HuH-7.5 (cell line): ENCODE measurements around the gene PCLO.
"Not testable (repeated sequence)": the region's sequence is repeated elsewhere in the genome, so short reads cannot be mapped to it uniquely, and the experiment has no call there.

Source experiments
- DNase-seq: peaks from one replicate; pipeline ENCODE4 v3.0.0; 2011; ENCODE audit warnings: low spot score

Gene PCLO

DNA sequence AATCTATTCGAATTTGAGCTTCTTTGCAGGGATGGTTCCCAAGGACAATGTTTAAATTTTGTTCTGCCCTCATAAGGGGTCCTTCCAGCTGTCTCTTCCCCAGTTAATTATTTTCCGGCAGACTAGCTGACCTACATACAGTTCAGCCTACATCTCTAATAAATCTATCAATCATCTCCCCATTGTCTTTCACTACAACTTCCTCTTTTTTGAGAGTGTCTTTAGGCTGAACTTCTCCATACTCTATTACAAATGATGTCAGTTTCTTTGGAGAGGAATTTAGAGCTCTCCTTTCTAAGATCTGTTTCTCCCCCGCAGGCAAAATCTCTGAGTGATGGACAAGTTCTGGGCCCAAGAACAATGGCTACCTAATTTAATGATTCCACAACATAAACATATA, 122.2 kb downstream of the PCLO start:
- DNase-seq, result no peak

DNA sequence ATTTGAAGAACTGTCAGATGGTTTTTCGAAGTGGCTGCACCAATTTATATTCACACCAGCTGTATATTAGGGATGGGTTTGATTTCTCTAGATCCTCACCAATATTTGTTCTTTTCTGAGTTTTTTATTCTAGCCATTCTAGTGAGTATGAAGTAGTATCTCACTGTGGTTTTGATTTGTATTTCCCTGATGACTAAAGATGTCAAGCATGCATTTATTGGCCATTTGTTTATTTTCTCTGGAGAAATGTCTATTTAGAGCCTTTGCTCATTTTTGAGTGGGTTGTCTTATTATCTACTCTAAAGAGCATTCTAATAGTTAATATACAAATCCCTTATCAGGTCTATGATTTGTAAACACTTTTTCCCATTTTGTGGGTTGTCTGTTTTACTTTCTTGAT, 123.9 kb downstream of the PCLO start:
- no peak for DNase-seq

DNA sequence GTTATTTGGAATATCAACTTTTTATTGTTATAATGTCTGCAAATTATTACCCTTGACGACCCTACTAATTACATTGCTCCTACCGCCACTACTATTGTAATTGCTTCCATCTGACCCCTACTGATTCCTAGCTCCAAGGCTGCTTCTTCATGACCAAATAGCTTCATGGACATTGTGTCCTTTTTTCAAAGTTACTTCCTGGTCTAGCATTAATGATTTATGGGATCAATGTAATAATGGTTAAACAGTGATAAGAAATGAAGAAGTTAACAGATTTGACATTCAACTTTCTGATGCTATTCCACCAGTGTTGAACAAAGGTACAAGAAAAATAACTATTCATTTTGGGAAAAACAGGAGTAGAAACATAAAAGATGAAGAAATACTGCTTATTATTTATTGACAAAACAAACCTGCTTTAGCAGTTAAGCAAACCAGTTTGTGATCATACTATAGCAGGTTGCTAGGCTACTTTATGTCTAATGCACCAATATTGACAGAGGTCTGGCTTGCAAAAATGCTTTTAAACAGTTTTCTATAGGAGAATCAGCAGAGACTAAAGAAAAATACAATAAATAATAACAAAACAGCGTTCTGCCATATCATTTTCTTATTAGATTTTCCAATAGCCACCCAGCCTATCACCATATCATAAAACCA, 125.8 kb downstream of the PCLO start:
- DNase-seq, result no peak

DNA sequence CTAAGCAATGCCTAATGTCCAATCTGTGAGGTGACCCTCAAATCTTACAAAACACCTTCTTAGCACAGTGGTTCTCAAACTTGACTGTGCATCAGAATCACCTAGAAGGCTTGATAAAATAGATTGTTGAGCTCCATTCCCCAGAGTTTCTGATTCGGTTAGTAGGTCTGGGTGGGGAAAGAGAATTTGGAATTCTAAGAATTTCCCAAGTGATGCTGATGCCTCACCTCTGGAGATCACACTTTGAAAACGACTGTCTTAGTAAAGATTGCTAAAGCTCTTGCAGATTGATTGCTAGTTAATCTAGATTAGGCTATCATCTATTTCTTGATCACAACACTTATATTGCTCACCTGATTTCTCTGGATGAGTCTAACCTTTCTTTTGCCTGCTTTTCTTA, 126.6 kb downstream of the PCLO start:
- no peak for DNase-seq

DNA sequence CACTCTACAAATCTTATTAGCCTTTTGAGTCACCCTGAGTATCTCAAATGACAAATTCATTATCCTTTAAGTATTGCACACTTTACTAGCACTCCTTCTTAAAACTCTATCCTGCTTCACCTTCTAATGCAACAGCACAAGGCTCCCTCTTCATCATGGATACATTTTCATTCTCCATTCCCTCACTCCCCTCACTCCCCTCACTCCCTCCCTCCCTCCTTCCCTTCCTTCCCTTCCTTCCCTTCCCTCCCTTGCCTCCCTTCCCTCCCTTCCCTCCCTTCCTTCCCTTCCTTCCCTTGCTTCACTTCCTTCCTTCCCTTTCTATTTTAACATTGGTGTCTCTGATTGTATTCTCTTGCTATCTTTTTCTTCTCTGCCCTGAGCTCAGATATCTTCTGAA, 130.5 kb downstream of the PCLO start:
- DNase-seq, result no peak

DNA sequence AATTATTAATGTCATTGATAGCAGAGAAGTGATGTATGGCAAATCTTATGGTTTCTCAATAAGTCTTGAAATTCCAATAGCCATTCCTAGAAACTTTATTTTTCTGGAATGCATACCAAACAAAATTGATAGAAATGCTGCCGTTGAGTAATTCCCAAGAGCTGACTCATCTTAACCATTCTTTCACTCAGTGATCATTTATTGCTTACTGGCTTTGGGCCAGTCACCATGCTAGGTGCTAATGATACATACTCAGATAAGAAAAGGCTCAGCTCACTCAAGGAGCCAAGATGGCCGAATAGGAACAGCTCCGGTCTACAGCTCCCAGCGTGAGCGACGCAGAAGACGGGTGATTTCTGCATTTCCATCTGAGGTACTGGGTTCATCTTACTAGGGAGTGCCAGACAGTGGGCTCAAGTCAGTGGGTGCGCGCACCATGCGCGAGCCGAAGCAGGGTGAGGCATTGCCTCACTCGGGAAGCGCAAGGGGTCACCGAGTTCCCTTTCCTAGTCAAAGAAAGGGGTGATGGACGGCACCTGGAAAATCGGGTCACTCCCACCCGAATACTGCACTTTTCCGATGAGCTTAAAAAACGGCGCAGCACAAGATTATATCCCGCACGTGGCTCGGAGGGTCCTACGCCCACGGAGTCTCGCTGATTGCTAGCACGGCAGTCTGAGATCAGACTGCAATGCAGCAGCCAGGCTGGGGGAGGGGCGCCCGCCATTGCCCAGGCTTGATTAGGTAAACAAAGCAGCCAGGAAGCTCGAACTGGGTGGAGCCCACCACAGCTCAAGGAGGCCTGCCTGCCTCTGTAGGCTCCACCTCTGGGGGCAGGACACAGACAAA, 138.6 kb downstream of the PCLO start:
- DNase-seq, result not testable (repeated sequence)

DNA sequence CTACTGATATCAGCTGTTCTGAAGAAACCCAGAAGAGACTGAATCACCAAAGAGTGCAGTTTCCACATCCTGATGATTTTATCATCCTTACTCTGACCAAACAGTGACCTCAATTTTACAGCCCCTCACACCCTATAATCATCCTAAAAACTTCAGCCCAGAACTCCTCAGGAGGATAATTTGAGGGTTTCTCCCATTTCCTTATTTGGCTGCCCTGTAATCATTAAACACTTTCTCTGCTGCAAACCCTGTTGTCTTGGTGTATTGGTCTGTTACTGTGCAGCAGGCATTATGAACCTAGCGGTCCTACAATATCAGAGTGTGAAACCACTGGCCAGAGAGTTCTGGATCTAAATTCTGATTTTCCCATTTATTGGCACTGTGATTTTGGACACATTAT, 141.7 kb downstream of the PCLO start:
- DNase-seq, result no peak

DNA sequence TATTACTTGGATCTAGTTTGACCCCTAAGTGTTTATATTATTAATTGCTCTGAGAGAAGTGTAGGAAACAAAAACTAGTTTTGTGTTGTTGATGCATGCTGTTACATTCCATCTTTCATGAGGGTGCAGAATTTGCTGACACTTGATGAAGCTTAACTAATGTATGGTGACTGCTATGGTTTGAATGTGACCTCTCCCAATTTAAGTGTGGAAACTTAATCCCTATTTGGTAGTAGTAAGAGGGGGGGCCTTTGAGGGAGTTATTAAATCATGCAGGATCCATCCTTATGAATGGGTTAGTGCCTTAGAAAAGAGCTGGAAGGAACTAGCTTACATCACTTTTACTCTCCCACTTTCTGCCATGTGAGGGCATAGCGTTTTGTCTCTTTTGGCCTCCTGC, 142.5 kb downstream of the PCLO start:
- no peak for DNase-seq

DNA sequence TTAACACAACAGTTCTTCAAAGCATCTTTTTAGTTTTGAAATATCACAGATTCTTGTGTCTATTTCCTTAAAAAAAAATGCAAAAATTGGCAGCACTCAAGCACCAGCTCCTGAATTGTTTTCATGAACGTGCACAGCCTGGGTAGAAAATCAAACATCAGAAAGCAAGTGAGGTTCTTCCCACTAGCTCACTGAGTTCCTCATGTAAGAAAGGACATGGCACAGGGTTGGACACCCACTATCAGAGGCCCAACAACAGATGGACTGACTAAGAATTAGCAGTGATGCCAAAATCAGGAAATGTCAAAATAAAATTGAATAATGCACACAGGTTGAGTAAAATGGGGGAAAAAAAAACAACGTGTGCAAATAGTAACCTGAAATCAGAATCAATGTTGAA, 146.8 kb downstream of the PCLO start:
- DNase-seq, result no peak

DNA sequence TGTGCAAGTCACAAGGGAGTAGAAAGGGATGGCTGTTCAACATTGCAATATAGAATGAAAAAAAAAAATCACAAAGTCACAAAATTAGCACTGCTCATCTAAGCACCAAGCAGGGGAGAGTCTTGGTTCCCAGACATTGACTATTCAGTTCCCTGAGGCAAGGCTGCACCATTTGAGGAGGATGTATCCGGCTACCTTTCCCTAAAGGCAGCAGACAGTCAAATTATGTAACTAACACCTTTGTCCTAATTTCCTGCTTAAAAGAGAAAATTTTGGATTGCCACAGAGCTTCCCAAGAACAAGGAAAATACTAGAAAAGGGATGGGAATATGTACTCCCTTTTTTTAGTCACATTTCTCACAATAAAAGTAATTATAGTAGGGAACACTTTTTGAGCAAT, 148.1 kb downstream of the PCLO start:
- DNase-seq, result no peak

DNA sequence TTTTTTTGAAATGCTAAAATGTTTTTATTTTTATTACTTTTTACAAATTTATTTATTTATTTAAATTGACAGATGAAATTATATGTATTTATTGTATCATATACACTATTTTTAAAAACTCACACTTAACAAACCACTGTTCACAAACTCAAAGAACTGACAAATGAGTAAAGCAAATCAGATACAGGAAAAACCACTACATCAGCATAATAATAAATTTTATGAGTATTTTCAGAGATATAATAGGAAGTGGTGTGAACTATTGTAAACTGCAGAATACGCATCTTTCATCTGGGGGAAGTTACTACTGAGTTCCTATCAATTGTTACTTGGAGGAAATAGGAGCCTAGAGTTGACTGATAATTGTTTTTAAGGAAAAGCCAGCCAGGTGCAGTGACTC, 150.7 kb downstream of the PCLO start:
- no peak for DNase-seq

DNA sequence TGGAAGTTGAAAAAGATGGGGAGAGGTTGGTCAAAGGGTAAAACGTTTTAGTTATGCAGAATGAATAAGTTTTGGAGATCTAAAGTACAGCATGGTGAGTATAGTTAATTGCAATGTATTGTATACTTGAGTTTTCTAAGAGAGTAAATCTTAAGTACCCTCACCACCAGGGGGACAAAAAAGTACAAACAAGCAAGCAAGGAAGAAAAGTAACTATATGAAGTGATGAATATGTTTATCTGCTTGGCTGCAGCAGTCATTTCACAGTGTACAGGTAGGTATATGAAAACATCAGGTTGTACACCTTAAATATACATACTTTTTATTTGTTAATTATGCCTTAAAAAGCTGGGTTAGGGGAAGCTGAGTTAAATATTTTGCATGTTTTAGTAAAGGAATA, 157.3 kb downstream of the PCLO start:
- no peak for DNase-seq

DNA sequence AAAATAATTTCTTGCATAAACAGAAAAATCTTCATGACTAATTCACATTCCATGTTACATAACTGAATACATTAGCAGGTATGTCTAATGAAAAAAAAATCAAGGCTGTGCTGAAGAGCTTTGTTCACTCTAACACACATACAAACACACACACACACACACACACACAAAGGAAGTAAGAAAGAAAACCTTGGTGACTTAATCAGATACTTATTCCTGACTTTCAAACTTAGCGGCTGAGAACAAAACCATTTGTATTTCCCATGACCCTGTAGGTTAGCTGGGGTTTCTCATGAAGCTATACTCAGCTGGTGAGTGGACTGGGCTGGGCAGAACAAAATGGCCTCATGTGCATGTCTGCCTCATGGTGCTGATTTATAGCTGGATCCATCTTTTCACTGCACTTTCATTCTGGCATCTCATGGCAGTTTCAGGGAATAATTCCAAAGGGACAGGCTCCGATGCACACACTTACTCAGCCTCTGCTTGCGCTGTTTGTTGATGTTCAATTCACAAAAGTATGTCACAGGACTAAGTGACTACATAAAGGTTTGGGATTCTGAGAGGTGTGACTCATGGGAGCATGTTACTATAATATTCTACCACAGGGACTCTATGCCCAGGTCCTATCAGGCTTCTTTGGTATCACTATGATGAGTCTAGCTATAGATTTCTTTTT, 161.2 kb downstream of the PCLO start:
- DNase-seq, result no peak

DNA sequence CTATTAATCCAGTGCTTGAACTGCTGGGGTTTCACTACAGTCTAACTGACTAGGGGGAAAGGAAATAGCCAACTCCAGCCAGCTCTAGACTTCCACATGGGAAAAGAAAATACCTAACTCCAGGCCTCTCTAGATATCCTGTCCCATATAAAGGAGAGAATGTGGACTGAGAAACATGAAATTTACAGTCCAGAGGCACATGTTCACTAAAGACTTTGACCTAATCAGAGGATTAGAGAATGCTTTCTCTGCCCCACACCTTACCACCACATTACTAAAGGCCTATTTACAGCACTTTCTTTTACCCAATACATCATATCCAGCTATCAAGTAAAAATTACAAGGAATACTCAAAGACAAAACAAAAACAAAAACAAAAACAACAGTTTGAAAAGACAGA, 164.2 kb downstream of the PCLO start:
- DNase-seq, result no peak

DNA sequence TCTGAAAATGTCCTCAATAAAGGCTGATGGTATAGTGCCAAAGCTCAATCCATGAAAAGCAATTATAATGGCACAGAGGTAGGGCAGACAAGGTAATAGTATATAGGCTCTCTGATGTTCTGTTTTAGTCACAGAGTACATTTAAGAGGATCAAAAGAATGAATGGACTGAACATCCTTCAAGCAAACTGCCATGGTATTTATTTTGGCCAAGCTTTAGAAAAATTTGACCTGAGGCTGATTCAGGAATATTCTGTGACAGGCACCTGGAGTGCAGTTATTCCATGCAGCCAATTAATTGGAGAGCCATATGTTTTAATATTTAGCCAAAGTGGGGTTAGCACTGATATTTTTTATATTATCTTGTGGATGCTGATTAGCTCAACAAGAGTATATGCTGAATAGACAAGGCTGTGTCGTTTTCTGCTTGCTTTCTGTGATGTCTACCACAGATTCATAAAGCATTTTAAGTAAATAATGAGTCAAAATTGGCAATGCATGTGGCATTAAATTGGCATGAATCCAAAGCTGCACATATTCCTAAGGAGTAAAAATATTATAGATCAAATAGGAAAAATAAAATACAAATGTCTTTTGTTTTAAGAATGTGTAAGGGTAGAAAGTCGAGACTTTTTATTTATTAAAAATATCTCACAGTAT, 177.4 kb downstream of the PCLO start:
- DNase-seq, result no peak

DNA sequence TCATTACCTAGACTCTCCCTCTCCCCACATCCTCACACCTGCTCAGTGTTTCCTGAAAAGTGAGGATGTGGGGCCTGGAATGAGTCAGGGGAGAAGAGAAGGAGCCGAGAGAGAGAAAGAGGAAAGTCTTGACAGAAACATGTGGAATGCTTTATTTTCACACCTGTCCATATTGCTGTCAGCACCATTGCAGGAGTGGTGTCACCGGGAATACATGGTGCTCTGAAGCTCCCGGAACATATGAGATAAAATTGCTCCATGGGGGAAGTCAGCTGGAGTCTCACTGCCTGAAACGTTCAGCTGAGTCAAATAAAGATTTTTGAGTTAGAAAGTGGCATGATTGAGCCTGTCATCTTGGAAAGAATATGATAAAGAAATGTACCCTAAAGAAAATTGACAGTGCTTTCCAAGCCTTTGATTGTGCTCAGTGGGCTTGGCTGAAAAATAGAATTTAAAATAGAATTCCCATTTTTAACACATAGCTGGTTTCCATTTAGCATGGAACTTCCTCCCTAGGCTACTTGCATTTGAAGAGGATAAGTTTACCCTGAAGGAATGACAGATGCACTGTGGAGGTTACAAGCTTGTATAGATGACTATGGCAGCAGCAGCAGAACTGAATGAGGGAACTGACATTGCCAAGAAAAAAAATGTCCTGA, 182.4 kb downstream of the PCLO start:
- DNase-seq, result no peak

DNA sequence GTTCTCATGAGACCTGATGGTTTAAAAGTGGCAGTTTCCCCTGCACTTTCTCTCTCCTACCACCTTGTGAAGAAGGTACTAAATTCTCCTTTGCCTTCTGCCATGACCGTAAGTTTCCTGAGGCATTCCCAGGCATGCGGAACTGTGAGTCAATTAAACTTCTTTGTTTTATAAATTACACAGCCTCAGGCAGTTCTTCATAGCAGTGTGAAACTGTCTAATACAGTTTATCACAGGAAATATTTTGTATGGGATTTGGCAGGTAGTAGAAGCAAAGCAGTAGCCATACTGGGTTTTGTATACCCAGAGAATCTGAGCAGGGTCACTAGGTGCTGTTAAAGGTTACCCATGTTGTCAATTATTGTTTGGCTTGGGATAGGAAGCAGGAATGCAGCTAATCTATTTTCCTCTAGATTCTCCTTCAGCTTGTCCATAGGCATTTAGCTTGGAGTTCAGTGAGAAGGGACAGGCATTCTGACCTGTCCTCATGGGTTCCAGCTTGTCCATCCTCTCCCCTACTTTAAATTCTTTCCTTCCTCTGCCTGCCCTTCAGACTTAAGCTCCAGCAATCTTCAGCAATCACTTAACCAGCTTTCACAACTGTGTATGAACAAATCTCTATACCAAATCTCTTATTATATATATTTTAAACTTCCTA, 186.7 kb downstream of the PCLO start:
- DNase-seq, result no peak

DNA sequence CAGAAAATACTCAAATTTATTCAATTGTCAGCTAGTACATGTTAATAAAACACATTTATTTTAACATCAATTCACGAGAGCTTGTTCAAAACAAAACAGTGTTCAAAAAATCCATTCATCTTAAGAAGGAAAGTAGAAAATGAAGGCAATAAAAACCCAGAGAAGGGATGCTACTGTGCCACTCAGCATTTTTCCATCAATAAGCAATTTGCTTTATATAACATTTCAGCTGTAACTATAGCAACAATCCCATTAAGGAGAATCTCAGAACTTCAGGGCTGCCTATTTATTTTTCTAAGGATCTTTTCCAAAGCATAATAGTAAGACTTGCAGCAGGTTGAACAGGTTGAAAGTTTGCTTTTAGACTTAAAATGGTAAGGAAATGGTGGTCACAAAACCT, 190.5 kb downstream of the PCLO start:
- no peak for DNase-seq

DNA sequence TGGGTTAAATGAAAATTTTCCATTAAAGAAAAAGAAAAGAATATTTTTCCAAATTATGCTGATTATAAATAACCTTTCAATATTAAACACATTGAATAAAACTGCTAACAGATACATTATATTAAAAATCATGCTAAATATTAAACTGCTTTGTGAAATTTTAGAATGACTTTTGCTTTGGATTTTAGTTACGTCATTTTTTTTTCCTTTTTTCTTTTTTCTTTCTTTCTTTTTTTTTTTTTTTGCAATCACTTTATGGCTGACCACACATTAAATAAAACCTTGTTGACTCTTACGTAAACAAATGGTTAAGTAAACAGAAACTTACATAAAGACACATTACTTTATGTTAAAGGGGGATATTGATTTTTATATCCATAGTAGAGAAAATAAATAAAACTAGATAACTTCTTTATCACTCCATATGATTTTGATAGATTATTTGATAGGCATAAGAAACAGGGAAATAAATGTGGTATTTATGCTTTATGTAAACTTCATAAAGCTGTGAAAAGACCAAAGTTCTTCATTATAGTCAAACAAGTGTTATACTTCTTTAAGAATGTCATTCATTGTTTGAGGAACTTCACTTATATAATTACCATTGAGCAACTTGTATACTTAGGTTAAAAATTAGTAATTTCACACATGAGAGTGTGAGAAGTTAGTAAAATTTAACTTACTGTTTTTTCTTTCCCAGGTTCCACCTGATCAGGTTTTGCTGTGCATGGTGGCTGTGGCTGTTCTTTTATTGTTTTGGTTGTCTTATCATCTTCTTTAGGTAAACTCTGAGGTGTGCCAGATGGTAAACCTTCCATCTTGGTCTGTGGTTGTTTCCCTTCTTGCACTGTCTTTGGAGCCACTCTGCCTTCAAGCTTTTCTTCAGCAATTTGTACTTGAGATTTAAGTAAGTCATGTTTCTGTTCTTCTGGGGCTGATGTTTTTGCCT, 197.3 kb downstream of the PCLO start:
- DNase-seq, result no peak

DNA sequence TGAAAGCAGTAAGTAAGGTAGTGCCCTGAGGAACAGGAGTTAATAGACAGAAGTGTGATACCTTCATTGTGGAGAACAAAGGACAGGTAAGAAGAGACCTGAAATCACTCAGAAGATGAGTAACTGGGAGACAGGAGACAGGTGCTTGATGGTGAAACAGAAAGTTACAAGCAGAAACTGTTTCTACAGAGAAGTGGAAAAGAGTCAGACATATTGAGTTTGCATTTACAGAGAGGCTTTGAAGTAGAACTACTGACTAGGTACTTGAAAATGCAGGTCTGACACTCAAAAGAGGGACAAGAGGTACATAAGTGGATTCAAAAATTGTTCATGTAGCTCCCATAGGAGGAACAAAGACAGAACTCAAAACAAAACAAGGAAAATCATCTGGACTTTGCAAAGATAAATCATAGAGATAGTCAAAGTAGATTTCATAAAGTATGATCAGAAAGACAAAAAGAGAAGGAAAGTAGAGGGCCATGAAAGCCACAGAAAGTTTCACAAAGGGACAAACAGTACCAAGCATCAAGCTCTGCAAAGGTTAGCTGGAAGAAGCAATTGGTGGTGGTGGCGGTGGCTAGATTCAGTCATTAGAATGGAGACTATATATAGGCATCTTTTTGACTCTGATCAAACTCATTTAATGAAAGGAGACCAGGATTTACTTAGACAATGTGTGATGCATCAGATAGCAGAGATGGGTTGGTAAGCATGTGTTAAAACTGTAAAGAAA, 198.4 kb downstream of the PCLO start:
- DNase-seq, result no peak
